DOHH2 (cell line): ENCODE results near the gene NSMCE1.
A peak's percentile ranks its signal among the peaks of the same experiment; 100 is the strongest.

Source experiments
- H3F3A ChIP-seq: fragments of 200-600 bp; sonication (generic), shearing (Covaris generic); 2 replicates; pipeline ENCODE4 v1.6.0; 2016; ENCODE audit warnings: antibody characterized with exemption, mild to moderate bottlenecking; ENCODE audit not compliant: control insufficient read depth, insufficient read depth
- H3K27ac ChIP-seq: fragments of 200-600 bp; sonication (generic); 2 replicates; pipeline ENCODE4 v1.5.1; 2014; ENCODE audit warnings: low read depth, mild to moderate bottlenecking, low read length, moderate library complexity
- H3K27me3 ChIP-seq: fragments of 200-600 bp; sonication (generic); 2 replicates; pipeline ENCODE4 v1.6.1; 2014; ENCODE audit warnings: mild to moderate bottlenecking, low read length, mixed read lengths; ENCODE audit not compliant: control insufficient read depth
- H3K36me3 ChIP-seq: fragments of 200-600 bp; sonication (generic); 2 replicates; pipeline ENCODE4 v1.6.1; 2014; ENCODE audit warnings: mild to moderate bottlenecking, low read length, moderate library complexity, mixed read lengths; ENCODE audit not compliant: control insufficient read depth
- H3K4me1 ChIP-seq: fragments of 200-600 bp; sonication (generic); 2 replicates; pipeline ENCODE4 v1.6.1; 2014; ENCODE audit warnings: mild to moderate bottlenecking, low read length, mixed read lengths; ENCODE audit not compliant: control insufficient read depth
- H3K4me2 ChIP-seq: fragments of 200-600 bp; sonication (generic); 2 replicates; pipeline ENCODE4 v1.6.0; 2014; ENCODE audit warnings: mild to moderate bottlenecking, low read length, moderate library complexity
- H3K4me3 ChIP-seq: fragments of 200-600 bp; sonication (generic); 2 replicates; pipeline ENCODE4 v1.5.1; 2014; ENCODE audit warnings: mild to moderate bottlenecking, low read length, mixed read lengths
- H3K79me2 ChIP-seq: fragments of 200-600 bp; sonication (generic); 2 replicates; pipeline ENCODE4 v1.6.1; 2014; ENCODE audit warnings: mild to moderate bottlenecking, low read length, mixed read lengths; ENCODE audit not compliant: control insufficient read depth
- H3K9me2 ChIP-seq: fragments of 200-600 bp; sonication (generic); replicated peaks from 2 replicates; pipeline ENCODE4 v1.6.1; 2014; ENCODE audit warnings: mild to moderate bottlenecking, low read length, mixed read lengths; ENCODE audit not compliant: control insufficient read depth
- H3K9me3 ChIP-seq: fragments of 200-600 bp; sonication (generic); 2 replicates; pipeline ENCODE4 v1.6.1; 2014; ENCODE audit warnings: antibody characterized with exemption, low read length, mixed read lengths; ENCODE audit not compliant: control insufficient read depth, insufficient read depth
- H4K20me1 ChIP-seq: fragments of 200-600 bp; sonication (generic); 2 replicates; pipeline ENCODE4 v1.6.0; 2014; ENCODE audit warnings: low read depth, mild to moderate bottlenecking, antibody characterized with exemption, low read length, moderate library complexity; ENCODE audit not compliant: control insufficient read depth, insufficient read depth
- EZH2phosphoT487 ChIP-seq: fragments of 200-600 bp; sonication (generic); IDR thresholded peaks from 2 replicates; pipeline ENCODE4 v1.6.1; 2017; ENCODE audit warnings: borderline replicate concordance, mild to moderate bottlenecking, antibody characterized with exemption, low read length, moderate library complexity, mixed read lengths
- TF ChIP-seq, protein P1 (sequence below): fragments of 200-600 bp; sonication (generic); IDR thresholded peaks from one replicate; pipeline ENCODE4 v1.5.1; 2014; ENCODE audit warnings: antibody characterized with exemption, mild to moderate bottlenecking, low read depth, low read length; ENCODE audit not compliant: poor library complexity, severe bottlenecking

NSMCE1 gene

DNA sequence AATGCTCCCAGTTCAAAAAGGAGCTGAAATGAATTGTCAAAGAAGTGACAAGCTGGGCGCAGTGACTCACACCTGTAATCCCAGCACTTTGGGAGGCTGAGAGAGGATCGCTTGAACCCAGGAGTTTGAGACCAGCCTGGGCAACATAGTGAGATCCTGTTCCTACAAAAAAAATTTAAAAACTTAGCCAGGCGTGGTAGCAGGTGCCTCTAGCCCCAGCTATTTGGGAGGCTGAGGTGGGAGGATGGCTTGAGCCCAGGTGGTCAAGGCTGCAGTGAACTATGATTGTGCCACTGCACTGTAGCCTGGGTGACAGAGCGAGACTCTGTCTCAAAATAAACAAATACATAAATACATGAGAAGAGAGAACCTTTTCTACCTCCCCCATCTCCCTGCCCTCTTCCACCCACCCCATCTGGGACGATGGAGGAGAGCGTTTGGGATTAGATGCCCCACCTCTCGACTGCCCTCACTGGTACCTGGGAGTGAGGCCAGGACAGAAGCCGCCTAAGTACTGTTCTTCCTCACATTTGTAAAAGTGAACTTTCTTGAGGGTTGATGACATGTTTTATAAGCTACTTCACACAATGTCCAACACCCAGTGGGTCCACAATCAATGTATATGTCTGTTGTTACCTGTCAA, 47.6 kb upstream of the NSMCE1 start:
- TF ChIP-seq EZH2phosphoT487 = no peak
- TF ChIP-seq, protein P1, sequence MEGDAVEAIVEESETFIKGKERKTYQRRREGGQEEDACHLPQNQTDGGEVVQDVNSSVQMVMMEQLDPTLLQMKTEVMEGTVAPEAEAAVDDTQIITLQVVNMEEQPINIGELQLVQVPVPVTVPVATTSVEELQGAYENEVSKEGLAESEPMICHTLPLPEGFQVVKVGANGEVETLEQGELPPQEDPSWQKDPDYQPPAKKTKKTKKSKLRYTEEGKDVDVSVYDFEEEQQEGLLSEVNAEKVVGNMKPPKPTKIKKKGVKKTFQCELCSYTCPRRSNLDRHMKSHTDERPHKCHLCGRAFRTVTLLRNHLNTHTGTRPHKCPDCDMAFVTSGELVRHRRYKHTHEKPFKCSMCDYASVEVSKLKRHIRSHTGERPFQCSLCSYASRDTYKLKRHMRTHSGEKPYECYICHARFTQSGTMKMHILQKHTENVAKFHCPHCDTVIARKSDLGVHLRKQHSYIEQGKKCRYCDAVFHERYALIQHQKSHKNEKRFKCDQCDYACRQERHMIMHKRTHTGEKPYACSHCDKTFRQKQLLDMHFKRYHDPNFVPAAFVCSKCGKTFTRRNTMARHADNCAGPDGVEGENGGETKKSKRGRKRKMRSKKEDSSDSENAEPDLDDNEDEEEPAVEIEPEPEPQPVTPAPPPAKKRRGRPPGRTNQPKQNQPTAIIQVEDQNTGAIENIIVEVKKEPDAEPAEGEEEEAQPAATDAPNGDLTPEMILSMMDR = no peak
- Histone ChIP-seq H3K4me3 (peak overlapping the region; percentile 93), H3K36me3 (peaks cover 67% of the 10 kb centered on the region), H3K4me2 (peak overlapping the region; percentile 93), H4K20me1 (peaks cover 34% of the 10 kb centered on the region), H3K9me3 (no peaks in the 10 kb centered on the region), H3K4me1 (peaks cover 71% of the 10 kb centered on the region), H3F3A (peaks cover 6% of the 10 kb centered on the region; the same call in 1 of the 2 replicates), H3K79me2 (peaks cover 79% of the 10 kb centered on the region), H3K27me3 (no peaks in the 10 kb centered on the region), H3K9me2 (no peaks in the 10 kb centered on the region), H3K27ac (peak overlapping the region; percentile 77)

DNA sequence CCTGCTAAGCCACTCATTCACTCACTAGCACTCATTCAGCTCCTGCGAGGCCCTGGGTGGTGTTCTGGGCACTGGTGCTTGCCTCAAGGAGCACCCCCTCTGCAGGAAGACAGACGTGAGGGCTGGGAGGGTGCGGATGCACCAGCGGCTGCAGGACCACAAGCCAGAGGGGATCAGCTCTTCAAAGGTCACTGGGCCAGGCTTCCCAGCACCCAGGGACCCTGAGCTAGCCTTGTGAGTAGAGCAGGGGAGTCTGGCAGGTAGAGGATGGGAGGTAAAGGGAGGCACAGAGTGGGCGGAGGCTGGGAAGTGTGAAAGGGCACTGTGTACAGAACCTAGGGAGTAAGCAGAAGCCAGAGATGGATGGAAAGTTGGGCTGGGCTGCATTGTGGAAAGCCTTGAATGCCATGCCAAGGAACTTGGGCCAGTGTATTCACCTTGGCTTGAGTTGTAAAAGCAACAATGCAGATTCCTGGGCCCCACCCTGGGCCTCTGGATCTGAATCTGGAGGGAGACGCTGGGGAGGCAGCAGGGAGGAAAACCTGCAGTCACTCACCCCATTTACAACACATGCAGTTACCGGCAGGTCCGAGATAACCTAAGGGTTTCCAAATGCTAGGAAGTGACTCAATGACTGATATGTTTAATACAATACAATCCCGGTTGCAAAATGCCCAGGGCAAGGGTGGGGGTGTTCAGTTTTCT, 46.9 kb upstream of the NSMCE1 start:
- Histone ChIP-seq H3F3A (peaks cover 6% of the 10 kb centered on the region; the same call in 1 of the 2 replicates), H3K4me1 (peaks cover 68% of the 10 kb centered on the region), H3K9me2 (no peaks in the 10 kb centered on the region), H3K27ac (peak overlapping the region; percentile 77), H3K4me3 (peak overlapping the region; percentile 93), H3K27me3 (no peaks in the 10 kb centered on the region), H3K36me3 (peaks cover 62% of the 10 kb centered on the region), H3K4me2 (peak overlapping the region; percentile 93), H4K20me1 (peaks cover 34% of the 10 kb centered on the region), H3K9me3 (no peaks in the 10 kb centered on the region), H3K79me2 (peaks cover 72% of the 10 kb centered on the region)
- TF ChIP-seq EZH2phosphoT487 = no peak
- TF ChIP-seq, protein P1 = peak; percentile 32

DNA sequence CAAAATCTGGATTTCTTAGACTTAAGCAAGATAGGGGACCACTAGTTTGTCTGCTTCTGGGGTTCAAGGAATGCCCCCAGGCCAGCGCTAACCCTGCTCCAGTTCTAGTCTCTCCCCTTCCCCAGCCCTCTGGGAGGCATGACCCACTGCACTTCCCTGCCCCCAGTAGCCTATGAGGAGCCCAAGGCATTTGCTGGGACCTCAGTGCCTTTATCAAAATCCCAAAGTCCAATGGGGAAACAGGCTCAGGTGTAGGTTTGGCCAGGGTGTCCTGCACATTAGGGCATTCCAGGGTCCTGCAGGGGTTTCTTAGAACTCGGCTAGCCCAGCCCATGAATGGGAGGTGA, 46.4 kb upstream of the NSMCE1 start:
- Histone ChIP-seq H3K27me3 (no peaks in the 10 kb centered on the region), H3K4me1 (peaks cover 70% of the 10 kb centered on the region), H3K9me2 (no peaks in the 10 kb centered on the region), H3K79me2 (peaks cover 67% of the 10 kb centered on the region), H4K20me1 (peaks cover 34% of the 10 kb centered on the region), H3K27ac (peak overlapping the region; percentile 77), H3K36me3 (peaks cover 59% of the 10 kb centered on the region), H3K4me3 (peak overlapping the region; percentile 93), H3F3A (peaks cover 10% of the 10 kb centered on the region; the same call in 1 of the 2 replicates), H3K4me2 (peak overlapping the region; percentile 93), H3K9me3 (no peaks in the 10 kb centered on the region)
- TF ChIP-seq, protein P1 = no peak
- TF ChIP-seq EZH2phosphoT487 = no peak
